ENCODE measurements around the gene JKAMP.

DNA sequence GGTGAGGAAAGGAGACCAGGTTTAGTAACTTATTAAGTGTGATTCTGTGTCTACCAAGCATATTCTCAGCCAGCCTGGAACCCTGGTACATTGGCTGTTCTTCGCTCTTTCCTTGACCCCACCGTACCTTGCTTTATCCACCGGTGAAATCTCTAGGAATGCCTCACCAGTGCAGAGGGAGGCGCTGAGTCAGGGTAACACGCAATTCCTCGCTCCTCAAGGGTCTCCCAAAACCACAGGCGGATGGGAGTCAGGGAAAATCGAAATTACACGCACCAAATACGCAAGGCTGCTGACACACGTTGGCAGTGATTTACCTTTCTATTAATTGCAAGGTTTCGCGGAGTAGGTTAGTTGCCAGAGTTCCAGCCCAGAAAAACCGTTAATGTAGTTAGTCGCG, 954 bp upstream of the JKAMP start:
- TF ChIP-seq, protein P1, sequence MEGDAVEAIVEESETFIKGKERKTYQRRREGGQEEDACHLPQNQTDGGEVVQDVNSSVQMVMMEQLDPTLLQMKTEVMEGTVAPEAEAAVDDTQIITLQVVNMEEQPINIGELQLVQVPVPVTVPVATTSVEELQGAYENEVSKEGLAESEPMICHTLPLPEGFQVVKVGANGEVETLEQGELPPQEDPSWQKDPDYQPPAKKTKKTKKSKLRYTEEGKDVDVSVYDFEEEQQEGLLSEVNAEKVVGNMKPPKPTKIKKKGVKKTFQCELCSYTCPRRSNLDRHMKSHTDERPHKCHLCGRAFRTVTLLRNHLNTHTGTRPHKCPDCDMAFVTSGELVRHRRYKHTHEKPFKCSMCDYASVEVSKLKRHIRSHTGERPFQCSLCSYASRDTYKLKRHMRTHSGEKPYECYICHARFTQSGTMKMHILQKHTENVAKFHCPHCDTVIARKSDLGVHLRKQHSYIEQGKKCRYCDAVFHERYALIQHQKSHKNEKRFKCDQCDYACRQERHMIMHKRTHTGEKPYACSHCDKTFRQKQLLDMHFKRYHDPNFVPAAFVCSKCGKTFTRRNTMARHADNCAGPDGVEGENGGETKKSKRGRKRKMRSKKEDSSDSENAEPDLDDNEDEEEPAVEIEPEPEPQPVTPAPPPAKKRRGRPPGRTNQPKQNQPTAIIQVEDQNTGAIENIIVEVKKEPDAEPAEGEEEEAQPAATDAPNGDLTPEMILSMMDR (IDR thresholded peaks at IDR 0.05; ENCODE audit: low read length), result no peak
- no peak for TF ChIP-seq EZH2 (IDR thresholded peaks at IDR 0.05; ENCODE audit: borderline replicate concordance, low read length)

Measured in OCI-LY1 (cell line).